SK-N-MC (cell line): Measurements from ENCODE around the gene PADI4.

Experiments used
- EZH2 ChIP-seq: fragments of 200-600 bp; sonication (generic); IDR thresholded peaks from one replicate; pipeline ENCODE4 v1.6.1; 2017; ENCODE audit warnings: antibody characterized with exemption
- FOXP2 ChIP-seq: optimal IDR thresholded peaks from 2 replicates; pipeline ENCODE3; 2011; ENCODE audit warnings: mild to moderate bottlenecking, moderate library complexity; ENCODE audit not compliant: insufficient read depth; ENCODE audit errors: extremely low read length, control extremely low read depth
- POLR2AphosphoS5 ChIP-seq: IDR thresholded peaks from 2 replicates; pipeline ENCODE4 v1.6.1; 2012; ENCODE audit warnings: mild to moderate bottlenecking, low read depth, low read length, borderline replicate concordance

DNA sequence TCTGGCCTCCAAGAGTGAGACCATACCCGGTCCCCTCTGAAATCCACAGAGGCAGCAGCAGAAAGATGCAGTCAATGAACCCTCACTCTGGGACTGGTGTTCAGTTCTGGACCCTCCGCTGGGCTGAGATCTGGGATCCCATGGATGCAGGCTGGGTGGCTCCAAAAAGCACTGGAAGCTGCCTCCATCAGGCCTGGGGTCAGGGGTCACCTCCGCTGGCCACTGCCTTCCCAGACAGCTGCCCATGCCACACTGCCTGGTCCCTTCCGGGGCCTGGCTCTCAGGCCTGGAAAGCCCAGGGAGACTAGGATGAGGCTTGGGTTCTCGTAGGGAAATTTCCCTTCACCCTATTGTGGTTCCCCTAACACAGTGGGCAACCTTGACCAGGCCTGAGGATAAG lies 21.4 kb upstream of the PADI4 start:
- TF ChIP-seq EZH2 (no peak), POLR2AphosphoS5 (no peak), FOXP2 (no peak)
